ENCODE results near the gene AKT1S1.

Gene AKT1S1

DNA sequence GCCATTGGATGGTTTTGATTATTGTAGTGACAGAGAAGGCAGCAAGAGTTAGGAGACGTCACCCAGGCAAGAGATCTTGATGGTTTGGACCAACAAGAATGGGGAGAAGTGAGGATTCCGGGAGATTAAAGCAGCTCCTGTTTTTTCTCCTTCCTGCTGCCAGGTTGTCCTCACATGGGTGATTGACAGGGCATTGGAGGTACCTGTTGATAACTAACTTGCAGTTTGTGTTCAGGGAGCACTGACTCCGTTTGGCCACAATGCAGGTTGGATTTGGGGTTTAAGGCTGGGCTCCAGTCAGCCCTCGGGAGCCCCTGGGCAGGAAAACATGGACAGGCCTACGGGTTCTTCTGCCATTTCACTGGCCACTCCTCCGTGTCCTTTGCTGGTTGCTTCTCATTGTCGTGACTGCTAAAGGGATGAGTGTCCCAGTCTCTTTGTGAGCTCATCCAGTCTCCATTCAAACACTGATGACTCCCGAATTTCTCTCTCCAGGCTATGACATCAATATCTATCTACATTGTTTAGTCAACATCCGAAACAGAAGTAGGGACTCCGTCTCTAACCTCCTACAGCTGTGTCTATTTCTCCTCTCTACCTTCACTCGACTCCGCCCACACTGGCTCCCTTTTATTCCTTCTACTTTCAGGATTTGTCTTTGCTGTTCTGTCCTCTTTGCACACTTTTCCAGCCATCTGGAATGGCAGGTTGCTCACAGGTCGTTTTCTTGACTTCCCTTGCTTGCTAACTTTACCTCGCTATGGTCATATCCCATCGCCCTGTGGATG is 27.5 kb downstream of the AKT1S1 start:
- peak overlapping the region; percentile 99 for H3K27ac ChIP-seq
- TF ChIP-seq, protein P1, sequence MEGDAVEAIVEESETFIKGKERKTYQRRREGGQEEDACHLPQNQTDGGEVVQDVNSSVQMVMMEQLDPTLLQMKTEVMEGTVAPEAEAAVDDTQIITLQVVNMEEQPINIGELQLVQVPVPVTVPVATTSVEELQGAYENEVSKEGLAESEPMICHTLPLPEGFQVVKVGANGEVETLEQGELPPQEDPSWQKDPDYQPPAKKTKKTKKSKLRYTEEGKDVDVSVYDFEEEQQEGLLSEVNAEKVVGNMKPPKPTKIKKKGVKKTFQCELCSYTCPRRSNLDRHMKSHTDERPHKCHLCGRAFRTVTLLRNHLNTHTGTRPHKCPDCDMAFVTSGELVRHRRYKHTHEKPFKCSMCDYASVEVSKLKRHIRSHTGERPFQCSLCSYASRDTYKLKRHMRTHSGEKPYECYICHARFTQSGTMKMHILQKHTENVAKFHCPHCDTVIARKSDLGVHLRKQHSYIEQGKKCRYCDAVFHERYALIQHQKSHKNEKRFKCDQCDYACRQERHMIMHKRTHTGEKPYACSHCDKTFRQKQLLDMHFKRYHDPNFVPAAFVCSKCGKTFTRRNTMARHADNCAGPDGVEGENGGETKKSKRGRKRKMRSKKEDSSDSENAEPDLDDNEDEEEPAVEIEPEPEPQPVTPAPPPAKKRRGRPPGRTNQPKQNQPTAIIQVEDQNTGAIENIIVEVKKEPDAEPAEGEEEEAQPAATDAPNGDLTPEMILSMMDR (conservative IDR thresholded peaks at IDR 0.05), result no peak

DNA sequence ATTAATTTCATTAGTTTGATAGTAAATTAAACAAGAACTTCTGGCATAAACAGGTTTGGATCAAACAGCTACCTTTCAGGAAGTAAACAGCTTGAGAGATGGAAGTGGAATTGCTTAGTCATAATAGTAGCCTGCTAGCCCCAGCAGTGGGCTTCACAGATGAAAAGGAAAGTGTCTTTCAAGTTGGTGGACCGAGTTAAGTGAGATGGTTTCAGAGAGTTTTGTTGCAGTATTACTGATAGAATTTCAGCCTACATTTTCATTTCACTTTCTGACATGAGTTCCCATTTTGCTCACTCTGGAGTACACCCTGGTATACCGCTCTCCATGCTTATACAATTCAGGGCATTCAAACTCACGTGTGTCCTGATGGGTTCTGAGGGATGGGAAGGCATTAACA is 28.2 kb downstream of the AKT1S1 start:
- H3K27ac ChIP-seq, result no peak overlapping the region
- TF ChIP-seq, protein P1 (conservative IDR thresholded peaks at IDR 0.05), result no peak

DNA sequence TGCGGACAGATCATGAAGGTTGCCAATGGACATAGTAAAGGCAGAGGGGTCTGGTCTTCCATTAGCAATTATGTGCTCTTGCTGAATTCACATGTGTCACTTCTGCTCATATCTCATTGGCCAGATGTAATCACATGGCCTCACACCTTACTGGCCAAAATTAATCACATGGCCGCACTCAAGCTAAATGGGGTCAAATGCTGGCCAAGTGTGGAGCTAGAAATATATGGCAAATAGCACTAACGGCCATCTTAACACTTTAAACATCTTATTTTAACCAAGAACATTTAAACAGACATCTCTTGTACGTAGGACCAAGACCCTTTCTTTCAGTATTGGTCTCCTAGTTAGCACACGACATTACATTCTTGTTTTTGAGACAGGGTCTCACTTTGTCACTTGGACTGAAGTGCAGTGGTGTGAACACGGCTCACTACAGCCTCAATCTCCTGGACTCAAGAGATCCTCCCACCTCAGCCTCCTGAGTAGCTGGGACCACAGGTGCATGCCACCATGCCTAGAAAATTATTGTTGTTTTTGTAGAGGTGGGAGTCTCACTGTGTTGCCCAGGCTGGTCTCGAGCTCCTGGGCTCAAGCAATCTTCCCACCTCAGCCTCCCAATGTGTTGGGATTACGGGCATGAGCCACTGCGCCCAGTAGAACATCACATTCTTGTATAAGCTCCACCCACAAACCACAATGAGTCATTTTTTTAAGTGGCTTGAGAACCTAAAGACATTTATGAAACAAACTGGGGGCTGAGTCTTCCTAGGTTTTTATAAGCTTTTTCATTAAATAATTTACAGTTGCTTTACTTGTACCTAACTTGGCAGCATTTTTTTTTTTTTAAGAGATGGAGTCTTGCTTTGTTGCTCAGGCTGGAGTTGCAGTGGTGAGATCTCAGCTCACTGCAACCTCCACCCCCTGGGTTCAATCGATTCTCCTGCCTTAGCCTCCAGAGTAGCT is 29.1 kb downstream of the AKT1S1 start:
- no peak overlapping the region for H3K27ac ChIP-seq
- TF ChIP-seq, protein P1 (conservative IDR thresholded peaks at IDR 0.05), result no peak

DNA sequence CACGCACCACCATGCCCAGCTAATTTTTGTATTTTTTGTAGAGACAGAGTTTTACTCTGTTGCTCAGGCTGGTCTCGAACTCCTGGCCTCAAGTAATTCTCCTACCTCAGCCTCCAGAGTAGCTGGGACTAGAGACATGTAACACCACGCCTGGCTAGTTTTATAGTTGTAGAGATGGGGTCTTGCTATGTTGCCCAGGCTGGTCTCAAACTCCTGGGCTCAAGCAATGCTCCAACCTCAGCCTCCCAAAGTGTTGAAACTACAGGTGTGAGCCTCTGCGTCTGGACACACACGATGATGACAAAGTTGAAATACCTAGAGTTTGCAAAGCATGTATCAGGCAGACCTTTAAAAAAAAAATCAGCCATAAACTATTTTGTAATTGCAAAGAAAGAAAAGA is 30.7 kb downstream of the AKT1S1 start:
- TF ChIP-seq, protein P1 (conservative IDR thresholded peaks at IDR 0.05), result no peak
- H3K27ac ChIP-seq, result no peak overlapping the region

DNA sequence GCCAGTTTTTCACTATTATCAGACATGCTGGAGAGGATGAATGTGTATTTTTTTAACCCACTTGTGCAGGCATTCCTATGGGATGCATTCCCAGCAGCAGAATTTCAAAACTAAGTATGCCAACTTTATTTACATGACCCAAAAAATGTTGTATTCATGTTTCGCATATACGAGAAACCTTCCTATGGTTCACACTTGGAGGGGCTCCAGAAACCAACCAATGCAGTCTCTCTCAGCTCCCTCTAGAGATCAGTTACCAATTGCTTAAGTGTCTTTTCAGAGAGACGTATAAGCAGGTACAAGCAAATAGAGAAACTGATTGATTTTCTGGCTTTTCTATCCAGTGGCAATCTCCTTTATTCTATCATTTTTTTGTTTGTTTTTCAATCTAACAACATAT is 31.7 kb downstream of the AKT1S1 start:
- TF ChIP-seq, protein P1 (conservative IDR thresholded peaks at IDR 0.05), result peak; percentile 45
- H3K27ac ChIP-seq, result no peak overlapping the region

DNA sequence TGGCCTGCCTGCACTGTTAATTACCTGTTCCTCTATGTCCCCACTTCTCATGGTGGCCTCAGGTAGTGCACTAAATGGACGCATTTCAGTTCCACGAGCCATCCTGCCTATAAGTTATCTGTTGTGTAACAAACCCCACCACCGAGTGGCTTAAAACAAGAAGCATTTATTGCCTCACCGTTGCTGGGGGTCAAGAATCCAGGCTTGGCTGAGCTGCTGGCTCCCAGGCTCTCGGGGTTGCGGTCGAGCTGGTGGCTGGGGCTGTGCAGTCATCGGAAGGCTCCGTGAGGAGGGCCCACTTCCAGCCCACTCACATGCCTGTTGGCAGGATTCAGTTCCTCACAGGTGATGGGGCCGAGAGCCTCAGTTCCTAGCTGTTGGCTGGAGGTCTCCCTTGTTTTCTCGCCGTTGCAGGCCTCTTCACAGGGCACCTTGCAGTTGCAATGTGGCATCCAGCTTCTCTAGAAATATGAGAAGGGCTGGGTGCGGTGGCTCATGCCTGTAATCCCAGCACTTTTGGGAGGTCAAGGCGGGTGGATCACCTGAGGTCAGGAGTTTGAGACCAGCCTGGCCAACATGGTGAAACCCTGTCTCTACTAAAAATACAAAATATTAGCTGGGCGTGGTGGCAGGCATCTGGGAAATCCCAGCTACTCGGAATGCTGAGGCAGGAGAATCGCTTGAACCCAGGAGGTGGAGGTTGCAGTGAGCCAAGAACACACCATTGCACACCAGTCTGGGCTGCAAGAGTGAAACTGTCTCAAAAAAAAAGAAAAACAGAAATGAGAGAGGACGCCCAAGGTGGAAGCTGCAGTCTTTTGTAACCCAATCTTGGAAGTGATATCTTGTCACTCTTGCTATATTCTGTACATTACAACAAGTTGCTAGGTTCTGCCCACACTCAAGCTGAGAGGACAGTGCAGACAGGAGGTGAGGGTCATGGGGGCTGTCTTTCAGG is 32.7 kb downstream of the AKT1S1 start:
- TF ChIP-seq, protein P1 (conservative IDR thresholded peaks at IDR 0.05), result no peak
- no peak overlapping the region for H3K27ac ChIP-seq

All from VCaP (cell line).